Sigmoid colon (tissue), 4 donors: ENCODE data around the gene VMAC.

Experiments used
- POLR2A ChIP-seq, 2 donors: fragments of 450-650 bp; IDR thresholded peaks; one replicate each; pipeline ENCODE4 v1.6.1; 2016; ENCODE audit warnings: antibody characterized with exemption in 2 of 2, mild to moderate bottlenecking in 2 of 2, moderate library complexity in 2 of 2
- POLR2AphosphoS5 ChIP-seq, 4 donors: sonication (generic); formaldehyde crosslinking; IDR thresholded peaks; one replicate each; pipeline ENCODE4 v1.6.1; 2017; ENCODE audit warnings: antibody characterized with exemption in 4 of 4

GRCh38 chr19:5922161-5922545, 17.5 kb downstream of the VMAC start:
- TF ChIP-seq POLR2AphosphoS5 (IDR thresholded peaks at IDR 0.05): no peak
- TF ChIP-seq POLR2A (IDR thresholded peaks at IDR 0.05): no peak
